ENCODE measurements around the gene PWWP2B. TPM values are rescaled to one million over a fixed set of nuclear protein-coding genes. Genes with fewer than 3 reads are reported as not detected.
"Not testable (repeated sequence)": the region's sequence is repeated elsewhere in the genome, so short reads cannot be mapped to it uniquely, and the experiment has no call there.

Gene PWWP2B
- polyA plus RNA-seq, 2 of the 4 experiments (the other 2 are of a cell fraction), result 2.8 to 7.3 TPM

- ATAC-seq (no peak), DNase-seq (ENCODE audit: low read depth in 1 of 2, low spot score in 1 of 2) (no peak), FAIRE-seq (no peak)
- 89% methylated on average over 15 of the region's 18 CpGs for WGBS (ENCODE audit: missing lambda C conversion rate)
- no peak overlapping the region for H3K27ac ChIP-seq
- no peak overlapping the region for H3K4me2 ChIP-seq
- POLR2A ChIA-PET, result no interaction called here
- TF ChIP-seq, protein P1, sequence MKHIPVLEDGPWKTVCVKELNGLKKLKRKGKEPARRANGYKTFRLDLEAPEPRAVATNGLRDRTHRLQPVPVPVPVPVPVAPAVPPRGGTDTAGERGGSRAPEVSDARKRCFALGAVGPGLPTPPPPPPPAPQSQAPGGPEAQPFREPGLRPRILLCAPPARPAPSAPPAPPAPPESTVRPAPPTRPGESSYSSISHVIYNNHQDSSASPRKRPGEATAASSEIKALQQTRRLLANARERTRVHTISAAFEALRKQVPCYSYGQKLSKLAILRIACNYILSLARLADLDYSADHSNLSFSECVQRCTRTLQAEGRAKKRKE (CRISPR knock-in tag; IDR thresholded peaks at IDR 0.05; ENCODE audit: low read depth), result no peak
- TF ChIP-seq RCOR1 (IDR thresholded peaks at IDR 0.05; ENCODE audit: low read depth, low read length) (no peak), NFE2L2 (conservative IDR thresholded peaks at IDR 0.05; ENCODE audit: low read length) (no peak), ZNF302 (CRISPR knock-in tag; IDR thresholded peaks at IDR 0.05) (no peak), HEYL (CRISPR knock-in tag; IDR thresholded peaks at IDR 0.05) (no peak), HOXB5 (CRISPR knock-in tag; IDR thresholded peaks at IDR 0.05) (no peak), HOXB13 (CRISPR knock-in tag; IDR thresholded peaks at IDR 0.05; ENCODE audit: low read depth) (no peak), EHMT2 (IDR thresholded peaks at IDR 0.05; ENCODE audit: low read depth) (no peak), BHLHE40 (IDR thresholded peaks at IDR 0.05; ENCODE audit: low read depth, low read length) (no peak), NPAS2 (CRISPR knock-in tag; IDR thresholded peaks at IDR 0.05; ENCODE audit: borderline replicate concordance) (no peak)
- TF ChIP-seq, protein P2, sequence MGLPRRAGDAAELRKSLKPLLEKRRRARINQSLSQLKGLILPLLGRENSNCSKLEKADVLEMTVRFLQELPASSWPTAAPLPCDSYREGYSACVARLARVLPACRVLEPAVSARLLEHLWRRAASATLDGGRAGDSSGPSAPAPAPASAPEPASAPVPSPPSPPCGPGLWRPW (IDR thresholded peaks at IDR 0.05), result no peak
- TF ChIP-seq, protein P3, sequence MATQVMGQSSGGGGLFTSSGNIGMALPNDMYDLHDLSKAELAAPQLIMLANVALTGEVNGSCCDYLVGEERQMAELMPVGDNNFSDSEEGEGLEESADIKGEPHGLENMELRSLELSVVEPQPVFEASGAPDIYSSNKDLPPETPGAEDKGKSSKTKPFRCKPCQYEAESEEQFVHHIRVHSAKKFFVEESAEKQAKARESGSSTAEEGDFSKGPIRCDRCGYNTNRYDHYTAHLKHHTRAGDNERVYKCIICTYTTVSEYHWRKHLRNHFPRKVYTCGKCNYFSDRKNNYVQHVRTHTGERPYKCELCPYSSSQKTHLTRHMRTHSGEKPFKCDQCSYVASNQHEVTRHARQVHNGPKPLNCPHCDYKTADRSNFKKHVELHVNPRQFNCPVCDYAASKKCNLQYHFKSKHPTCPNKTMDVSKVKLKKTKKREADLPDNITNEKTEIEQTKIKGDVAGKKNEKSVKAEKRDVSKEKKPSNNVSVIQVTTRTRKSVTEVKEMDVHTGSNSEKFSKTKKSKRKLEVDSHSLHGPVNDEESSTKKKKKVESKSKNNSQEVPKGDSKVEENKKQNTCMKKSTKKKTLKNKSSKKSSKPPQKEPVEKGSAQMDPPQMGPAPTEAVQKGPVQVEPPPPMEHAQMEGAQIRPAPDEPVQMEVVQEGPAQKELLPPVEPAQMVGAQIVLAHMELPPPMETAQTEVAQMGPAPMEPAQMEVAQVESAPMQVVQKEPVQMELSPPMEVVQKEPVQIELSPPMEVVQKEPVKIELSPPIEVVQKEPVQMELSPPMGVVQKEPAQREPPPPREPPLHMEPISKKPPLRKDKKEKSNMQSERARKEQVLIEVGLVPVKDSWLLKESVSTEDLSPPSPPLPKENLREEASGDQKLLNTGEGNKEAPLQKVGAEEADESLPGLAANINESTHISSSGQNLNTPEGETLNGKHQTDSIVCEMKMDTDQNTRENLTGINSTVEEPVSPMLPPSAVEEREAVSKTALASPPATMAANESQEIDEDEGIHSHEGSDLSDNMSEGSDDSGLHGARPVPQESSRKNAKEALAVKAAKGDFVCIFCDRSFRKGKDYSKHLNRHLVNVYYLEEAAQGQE (IDR thresholded peaks at IDR 0.05), result no peak
- CTCF ChIA-PET, result interaction anchor here (1.2 to 1.6 kb wide), 2 partner anchors 60 to 66 kb away, joined by 6 to 9 read pairs; no protein-coding TSS in a partner anchor
- H3K9me3 ChIP-seq, result 0 out of 3 replicates have a peak, but pooled peaks cover 8% of the 10 kb centered on the region
- peaks cover 19% of the 10 kb centered on the region; the same call in 2 of the 3 replicates for H3K4me1 ChIP-seq
- H3K4me3 ChIP-seq, result no peak overlapping the region
These were observed 11.1 kb upstream of the PWWP2B start for GRCh38 chr10:132385721-132386418.

DNA sequence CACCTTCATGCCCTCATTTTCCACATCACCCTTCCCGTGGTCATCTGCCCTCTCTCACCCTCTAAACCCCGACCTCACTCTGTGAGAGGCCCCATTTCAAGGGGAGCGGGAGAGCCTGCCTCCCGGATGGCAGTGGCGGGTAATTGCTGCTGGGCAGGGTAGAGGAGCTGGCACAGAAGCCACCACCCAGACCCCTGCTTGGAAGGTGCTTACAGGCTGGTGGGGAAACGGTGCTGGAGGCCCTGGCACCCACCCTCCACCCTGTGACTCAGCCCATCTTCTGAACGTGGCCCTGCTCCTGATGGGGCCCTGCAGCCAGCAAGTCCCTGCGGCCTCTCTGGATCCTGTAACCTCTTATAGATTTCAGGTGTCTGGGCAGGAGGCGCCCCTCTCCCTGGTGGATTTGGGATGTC is 10.6 kb upstream of the PWWP2B start:
- Histone ChIP-seq H3K4me3 (no peak overlapping the region), H3K27ac (no peak overlapping the region), H3K4me1 (peaks cover 19% of the 10 kb centered on the region; the same call in 2 of the 3 replicates), H3K9me3 (0 out of 3 replicates have a peak, but pooled peaks cover 5% of the 10 kb centered on the region), H3K4me2 (no peak overlapping the region)
- FAIRE-seq, result no peak
- CTCF ChIA-PET, result interaction anchor here (1.2 to 1.6 kb wide), 2 partner anchors 60 to 65 kb away, joined by 6 to 9 read pairs; no protein-coding TSS in a partner anchor
- ATAC-seq, result no peak
- no peak for DNase-seq (ENCODE audit: low read depth in 1 of 2, low spot score in 1 of 2)
- POLR2A ChIA-PET, result no interaction called here
- 75% methylated on average over 9 of the region's 9 CpGs for WGBS (ENCODE audit: missing lambda C conversion rate)
- TF ChIP-seq NFE2L2 (conservative IDR thresholded peaks at IDR 0.05; ENCODE audit: low read length) (no peak), HEYL (CRISPR knock-in tag; IDR thresholded peaks at IDR 0.05) (no peak), POLR2AphosphoS2 (conservative IDR thresholded peaks at IDR 0.05; ENCODE audit: low read length) (no peak), EP300 (IDR thresholded peaks at IDR 0.05) (no peak), SMC3 (IDR thresholded peaks at IDR 0.05) (no peak), CHD2 (IDR thresholded peaks at IDR 0.05; ENCODE audit: low read length, partially characterized antibody) (no peak), GATA3 (IDR thresholded peaks at IDR 0.05; ENCODE audit: borderline replicate concordance) (no peak), FOSB (CRISPR knock-in tag; IDR thresholded peaks at IDR 0.05) (no peak), PBX3 (IDR thresholded peaks at IDR 0.05) (no peak), PHF8 (IDR thresholded peaks at IDR 0.05; ENCODE audit: borderline replicate concordance, low read depth) (no peak), NR3C1 (IDR thresholded peaks at IDR 0.05) (no peak), SREBF2 (IDR thresholded peaks at IDR 0.05) (no peak), HOXB13 (CRISPR knock-in tag; IDR thresholded peaks at IDR 0.05; ENCODE audit: low read depth) (no peak), POLR2A (IDR thresholded peaks at IDR 0.05; ENCODE audit: low read length) (no peak), ZFP36 (IDR thresholded peaks at IDR 0.05; ENCODE audit: borderline replicate concordance, partially characterized antibody) (no peak), MAX (IDR thresholded peaks at IDR 0.05) (no peak), MAFK (IDR thresholded peaks at IDR 0.05; ENCODE audit: partially characterized antibody) (no peak)

- H3K9me3 ChIP-seq; ATAC-seq; H3K4me3 ChIP-seq; H3K4me2 ChIP-seq; POLR2A ChIA-PET; DNase-seq (ENCODE audit: low read depth in 1 of 2, low spot score in 1 of 2); FAIRE-seq: not testable (repeated sequence)
- H3K4me1 ChIP-seq, result peaks cover 19% of the 10 kb centered on the region; the same call in 2 of the 3 replicates
- peak overlapping the region in 1 of 2 experiments; percentile 74; a peak in 2 of 6 replicates for H3K27ac ChIP-seq
- WGBS (ENCODE audit: missing lambda C conversion rate), result no CpG with 5 or more reads among the region's 1 CpG
- CTCF ChIA-PET, result interaction anchor here (0.7 to 1.2 kb wide), 7 partner anchors 10 to 163 kb away, joined by 3 to 12 read pairs (median 4); partner anchors contain the start of gene PWWP2B
These were observed 10.1 kb upstream of the PWWP2B start for GRCh38 chr10:132386896-132387295.
